HCT116 (cell line): ENCODE data around the gene RFTN1. TPM values are rescaled to one million over a fixed set of nuclear protein-coding genes. Genes with fewer than 3 reads are reported as not detected.

Experiments used
- ATAC-seq: fragments of 200-7000 bp; cut with Tn5 transposase; 2 replicates; pipeline ENCODE4 v1.9.1; 2020; ENCODE audit warnings: mild to moderate bottlenecking, moderate library complexity
- BruUV-seq: library from RNA; stranded (reverse); fragments of 400-500 nt; replicated peaks from 2 replicates; lab custom pipeline; 2021; lab: Mats Ljungman, UMichigan
- CTCF ChIA-PET: fragments of 300-600 bp; sonication (Branson Sonifier 250); formaldehyde crosslinking; loops from one replicate; lab custom pipeline; 2021; ENCODE audit warnings: antibody characterized with exemption; lab: Charles Lee
- POLR2A ChIA-PET: fragments of 300-600, 350-600 bp; sonication (Branson Sonifier 250); formaldehyde crosslinking; loops from one replicate; lab custom pipeline; 2021; ENCODE audit warnings: antibody characterized with exemption; lab: Charles Lee
- RAD21 ChIA-PET, 2 experiments: fragments of 300-600 bp; sonication (Branson Sonifier 250); formaldehyde crosslinking; loops; one replicate each; lab custom pipeline; 2023; ENCODE audit warnings: low total read pairs in 2 of 2; ENCODE audit not compliant: uncharacterized antibody in 2 of 2, unreplicated experiment in 2 of 2, low non-redundant PET in 1 of 2; lab: Charles Lee
- DNase-seq: peaks from one replicate; pipeline ENCODE4 v3.0.0-alpha.2; 2010; ENCODE audit warnings: low read depth, low spot score
- H2AFZ ChIP-seq: fragments of 200-600 bp; shearing (Covaris generic), sonication (generic); 2 replicates; pipeline ENCODE4 v1.6.1; 2017; ENCODE audit warnings: low read depth, mixed run types, mixed read lengths, antibody characterized with exemption, low read length; ENCODE audit not compliant: poor library complexity, severe bottlenecking
- H3K27ac ChIP-seq: 2 replicates; pipeline ENCODE4 v1.5.1; 2012; ENCODE audit warnings: low read depth, low read length
- H3K27me3 ChIP-seq: fragments of 200-600 bp; sonication (generic); 2 replicates; pipeline ENCODE4 v1.6.1; 2016; ENCODE audit warnings: mixed run types, low read length, mixed read lengths; ENCODE audit not compliant: insufficient read depth
- H3K36me3 ChIP-seq, 2 experiments: fragments of 200-500 bp in 1 of 2; fragments of 200-600 bp in 1 of 2; sonication (Bioruptor generic) in 1 of 2; sonication (generic) in 1 of 2; 2 replicates each; pipeline versions ENCODE4 v1.5.1 to v1.6.1; 2014 to 2016; ENCODE audit warnings: low read length in 2 of 2, inconsistent platforms in 1 of 2, mixed read lengths in 1 of 2, mixed run types in 1 of 2; ENCODE audit not compliant: insufficient read depth in 2 of 2, control insufficient read depth in 1 of 2
- H3K4me1 ChIP-seq, 2 experiments: fragments of 200-600 bp in 1 of 2; sonication (generic) in 1 of 2; 2 replicates each; pipeline versions ENCODE4 v1.5.1 to v1.6.1; 2012 to 2017; ENCODE audit warnings: low read length in 2 of 2, inconsistent platforms in 1 of 2, mild to moderate bottlenecking in 1 of 2, mixed read lengths in 1 of 2, mixed run types in 1 of 2, moderate library complexity in 1 of 2; ENCODE audit not compliant: insufficient read depth in 2 of 2, control insufficient read depth in 1 of 2
- H3K4me2 ChIP-seq: fragments of 200-600 bp; sonication (generic); 2 replicates; pipeline ENCODE4 v1.6.1; 2017; ENCODE audit warnings: mixed run types, low read length, mixed read lengths
- H3K4me3 ChIP-seq, 2 experiments: fragments of 200-600 bp in 1 of 2; sonication (generic) in 1 of 2; replicated peaks in 1 of 2; 2 replicates each; pipeline ENCODE4 v1.5.1; 2011 to 2016; ENCODE audit warnings: low read length in 2 of 2, control low read depth in 1 of 2, low read depth in 1 of 2, mild to moderate bottlenecking in 1 of 2, mixed read lengths in 1 of 2, mixed run types in 1 of 2
- H3K79me2 ChIP-seq: fragments of 200-600 bp; sonication (generic); 2 replicates; pipeline ENCODE4 v1.6.1; 2017; ENCODE audit warnings: mild to moderate bottlenecking, mixed run types, low read length, moderate library complexity, mixed read lengths; ENCODE audit not compliant: insufficient read depth
- H3K9ac ChIP-seq: fragments of 200-600 bp; sonication (generic); 2 replicates; pipeline ENCODE4 v1.6.1; 2016; ENCODE audit warnings: low read length, mixed read lengths
- H3K9me2 ChIP-seq: fragments of 200-600 bp; sonication (generic), shearing (Covaris generic); 2 replicates; pipeline ENCODE4 v1.6.1; 2017; ENCODE audit warnings: mixed run types, mild to moderate bottlenecking, moderate library complexity; ENCODE audit not compliant: insufficient read depth
- H3K9me3 ChIP-seq, 2 experiments: fragments of 200-500 bp in 1 of 2; fragments of 200-600 bp in 1 of 2; sonication (Bioruptor generic) in 1 of 2; sonication (generic) in 1 of 2; 2 replicates each; pipeline ENCODE4 v1.6.1; 2014 to 2017; ENCODE audit warnings: low read length in 2 of 2, mixed read lengths in 2 of 2, inconsistent platforms in 1 of 2, low read depth in 1 of 2, mild to moderate bottlenecking in 1 of 2, mixed run types in 1 of 2, moderate library complexity in 1 of 2; ENCODE audit not compliant: control insufficient read depth in 1 of 2, insufficient read depth in 1 of 2
- H4K20me1 ChIP-seq: fragments of 200-600 bp; sonication (generic), shearing (Covaris generic); 2 replicates; pipeline ENCODE4 v1.6.1; 2017; ENCODE audit warnings: mixed run types, mild to moderate bottlenecking, moderate library complexity; ENCODE audit not compliant: insufficient read depth
- CBX3 ChIP-seq: IDR thresholded peaks from 2 replicates; pipeline ENCODE4 v1.6.1; 2012; ENCODE audit warnings: low read depth
- CEBPB ChIP-seq: IDR thresholded peaks from 2 replicates; pipeline ENCODE4 v1.6.1; 2012; ENCODE audit warnings: low read depth
- EGR1 ChIP-seq: IDR thresholded peaks from 2 replicates; pipeline ENCODE4 v1.6.1; 2012; ENCODE audit warnings: low read depth
- EZH2 ChIP-seq: fragments of 200-600 bp; sonication (generic); IDR thresholded peaks from 2 replicates; pipeline ENCODE4 v1.6.1; 2017; ENCODE audit warnings: antibody characterized with exemption, mixed run types
- EZH2phosphoT487 ChIP-seq: fragments of 200-600 bp; IDR thresholded peaks from 2 replicates; pipeline ENCODE4 v1.6.1; 2018; ENCODE audit warnings: antibody characterized with exemption, borderline replicate concordance
- FOSL1 ChIP-seq: IDR thresholded peaks from 2 replicates; pipeline ENCODE4 v1.6.1; 2012; ENCODE audit warnings: low read depth
- MAX ChIP-seq: IDR thresholded peaks from 2 replicates; pipeline ENCODE4 v1.6.1; 2012
- POLR2A ChIP-seq: IDR thresholded peaks from 2 replicates; pipeline ENCODE4 v1.7.0; 2011; ENCODE audit warnings: borderline replicate concordance; ENCODE audit not compliant: insufficient read depth, insufficient read length; ENCODE audit errors: extremely low read depth
- POLR2AphosphoS5 ChIP-seq: IDR thresholded peaks from 2 replicates; pipeline ENCODE4 v1.6.1; 2011; ENCODE audit warnings: mild to moderate bottlenecking, low read depth, low read length, moderate library complexity
- RAD21 ChIP-seq: IDR thresholded peaks from 2 replicates; pipeline ENCODE4 v1.6.1; 2012; ENCODE audit warnings: low read depth, mild to moderate bottlenecking
- SIN3A ChIP-seq: IDR thresholded peaks from 2 replicates; pipeline ENCODE4 v1.6.1; 2012; ENCODE audit warnings: low read depth
- SRF ChIP-seq: IDR thresholded peaks from 2 replicates; pipeline ENCODE4 v1.6.1; 2012; ENCODE audit warnings: low read depth
- TCF7L2 ChIP-seq: IDR thresholded peaks from 2 replicates; pipeline ENCODE4 v1.7.0; 2011; ENCODE audit warnings: borderline replicate concordance, inconsistent platforms; ENCODE audit not compliant: insufficient read depth, insufficient read length; ENCODE audit errors: extremely low read depth
- ZFX ChIP-seq: fragments of 450-650 bp; IDR thresholded peaks from 2 replicates; pipeline ENCODE4 v1.6.1; 2017
- ZNF274 ChIP-seq: fragments of 200-500 bp; sonication (Bioruptor generic); IDR thresholded peaks from 2 replicates; pipeline ENCODE4 v1.6.1; 2014; ENCODE audit warnings: mild to moderate bottlenecking, low read depth, low read length, inconsistent platforms
- intact Hi-C: fragments of 100-400 bp; cut with micrococcal nuclease; formaldehyde crosslinking; loops from 2 replicates; pipeline ENCODE4 v1.10.0; 2022
- total RNA-seq: library from RNA; stranded (reverse); gene quantifications from one replicate; pipeline ENCODE4 v1.2.1, GENCODE V29; 2021; ENCODE audit not compliant: unreplicated experiment
- TF ChIP-seq, protein P1 (sequence below): IDR thresholded peaks from 2 replicates; pipeline ENCODE4 v1.6.1; 2011; ENCODE audit warnings: mild to moderate bottlenecking, low read length, moderate library complexity; ENCODE audit not compliant: insufficient replicate concordance; ENCODE audit errors: extremely low read depth
- TF ChIP-seq, protein P2 (sequence below): IDR thresholded peaks from 2 replicates; pipeline ENCODE4 v1.6.1; 2012; ENCODE audit warnings: low read depth
- TF ChIP-seq, protein P3 (sequence below): IDR thresholded peaks from 2 replicates; pipeline ENCODE4 v1.6.1; 2012
- TF ChIP-seq, protein P4 (sequence below), 3 experiments: fragments of 200-600 bp in 1 of 3; sonication (generic) in 1 of 3; IDR thresholded peaks in 2 of 3; conservative IDR thresholded peaks in 1 of 3; 2 replicates each; pipeline ENCODE4 v1.5.1; 2012 to 2017; ENCODE audit warnings: low read depth in 2 of 3, low read length in 2 of 3, antibody characterized with exemption in 1 of 3, borderline replicate concordance in 1 of 3, control low read depth in 1 of 3, mild to moderate bottlenecking in 1 of 3, mixed read lengths in 1 of 3, mixed run types in 1 of 3, moderate library complexity in 1 of 3; ENCODE audit not compliant: insufficient read depth in 1 of 3

RFTN1 gene
- total RNA-seq, 1 experiment from 2014 or later, result 3.9 TPM

DNA sequence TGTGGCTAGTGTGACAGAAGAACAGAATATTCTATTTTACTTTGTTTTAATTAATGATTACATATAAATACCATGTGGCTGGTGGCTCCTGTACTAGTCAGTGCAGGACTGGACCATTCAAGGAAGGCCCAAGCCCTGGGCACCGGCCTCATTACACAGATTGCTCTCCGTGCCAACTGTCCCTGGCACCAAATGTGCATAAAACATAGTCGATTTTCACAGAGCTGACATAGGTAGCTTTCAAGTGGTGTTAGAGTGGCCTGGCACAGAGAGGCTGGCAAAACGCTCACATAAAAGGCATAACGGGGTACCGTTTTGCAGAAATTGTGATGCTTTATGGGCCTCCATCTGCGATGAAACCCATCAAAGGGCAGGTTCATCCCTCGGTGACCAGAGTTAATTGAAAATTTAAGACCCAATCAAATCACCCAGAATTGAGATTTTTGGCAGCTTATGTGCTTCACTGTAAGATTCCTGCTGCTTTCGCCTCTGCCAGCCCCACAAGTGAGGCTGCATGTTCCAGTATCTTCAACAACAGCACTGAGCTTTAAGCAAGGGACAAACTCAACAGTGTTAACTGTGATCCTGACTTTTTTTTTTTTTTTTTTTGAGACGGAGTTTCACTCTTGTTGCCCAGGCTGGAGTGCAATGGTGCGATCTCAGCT, 25.9 kb downstream of the RFTN1 start:
- Histone ChIP-seq H3K27ac (no peak overlapping the region), H2AFZ (no peak overlapping the region), H3K27me3 (no peaks in the 10 kb centered on the region), H3K4me1 (no peaks in the 10 kb centered on the region), H3K36me3 (no peaks in the 10 kb centered on the region), H3K4me3 (no peak overlapping the region), H3K4me2 (no peak overlapping the region), H3K9me2 (no peaks in the 10 kb centered on the region)
- POLR2A ChIA-PET, result no interaction called here
- no peak for DNase-seq
- ATAC-seq, result no peak
- no peak for TF ChIP-seq EZH2phosphoT487
- no peak for TF ChIP-seq CEBPB
- no peak for TF ChIP-seq TCF7L2
- no peak for TF ChIP-seq EZH2
- TF ChIP-seq, protein P1, sequence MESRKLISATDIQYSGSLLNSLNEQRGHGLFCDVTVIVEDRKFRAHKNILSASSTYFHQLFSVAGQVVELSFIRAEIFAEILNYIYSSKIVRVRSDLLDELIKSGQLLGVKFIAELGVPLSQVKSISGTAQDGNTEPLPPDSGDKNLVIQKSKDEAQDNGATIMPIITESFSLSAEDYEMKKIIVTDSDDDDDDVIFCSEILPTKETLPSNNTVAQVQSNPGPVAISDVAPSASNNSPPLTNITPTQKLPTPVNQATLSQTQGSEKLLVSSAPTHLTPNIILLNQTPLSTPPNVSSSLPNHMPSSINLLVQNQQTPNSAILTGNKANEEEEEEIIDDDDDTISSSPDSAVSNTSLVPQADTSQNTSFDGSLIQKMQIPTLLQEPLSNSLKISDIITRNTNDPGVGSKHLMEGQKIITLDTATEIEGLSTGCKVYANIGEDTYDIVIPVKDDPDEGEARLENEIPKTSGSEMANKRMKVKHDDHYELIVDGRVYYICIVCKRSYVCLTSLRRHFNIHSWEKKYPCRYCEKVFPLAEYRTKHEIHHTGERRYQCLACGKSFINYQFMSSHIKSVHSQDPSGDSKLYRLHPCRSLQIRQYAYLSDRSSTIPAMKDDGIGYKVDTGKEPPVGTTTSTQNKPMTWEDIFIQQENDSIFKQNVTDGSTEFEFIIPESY, result no peak
- no peak for TF ChIP-seq ZNF274
- no peak for TF ChIP-seq MAX
- TF ChIP-seq, protein P2, sequence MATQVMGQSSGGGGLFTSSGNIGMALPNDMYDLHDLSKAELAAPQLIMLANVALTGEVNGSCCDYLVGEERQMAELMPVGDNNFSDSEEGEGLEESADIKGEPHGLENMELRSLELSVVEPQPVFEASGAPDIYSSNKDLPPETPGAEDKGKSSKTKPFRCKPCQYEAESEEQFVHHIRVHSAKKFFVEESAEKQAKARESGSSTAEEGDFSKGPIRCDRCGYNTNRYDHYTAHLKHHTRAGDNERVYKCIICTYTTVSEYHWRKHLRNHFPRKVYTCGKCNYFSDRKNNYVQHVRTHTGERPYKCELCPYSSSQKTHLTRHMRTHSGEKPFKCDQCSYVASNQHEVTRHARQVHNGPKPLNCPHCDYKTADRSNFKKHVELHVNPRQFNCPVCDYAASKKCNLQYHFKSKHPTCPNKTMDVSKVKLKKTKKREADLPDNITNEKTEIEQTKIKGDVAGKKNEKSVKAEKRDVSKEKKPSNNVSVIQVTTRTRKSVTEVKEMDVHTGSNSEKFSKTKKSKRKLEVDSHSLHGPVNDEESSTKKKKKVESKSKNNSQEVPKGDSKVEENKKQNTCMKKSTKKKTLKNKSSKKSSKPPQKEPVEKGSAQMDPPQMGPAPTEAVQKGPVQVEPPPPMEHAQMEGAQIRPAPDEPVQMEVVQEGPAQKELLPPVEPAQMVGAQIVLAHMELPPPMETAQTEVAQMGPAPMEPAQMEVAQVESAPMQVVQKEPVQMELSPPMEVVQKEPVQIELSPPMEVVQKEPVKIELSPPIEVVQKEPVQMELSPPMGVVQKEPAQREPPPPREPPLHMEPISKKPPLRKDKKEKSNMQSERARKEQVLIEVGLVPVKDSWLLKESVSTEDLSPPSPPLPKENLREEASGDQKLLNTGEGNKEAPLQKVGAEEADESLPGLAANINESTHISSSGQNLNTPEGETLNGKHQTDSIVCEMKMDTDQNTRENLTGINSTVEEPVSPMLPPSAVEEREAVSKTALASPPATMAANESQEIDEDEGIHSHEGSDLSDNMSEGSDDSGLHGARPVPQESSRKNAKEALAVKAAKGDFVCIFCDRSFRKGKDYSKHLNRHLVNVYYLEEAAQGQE, result no peak
- no peak for TF ChIP-seq SIN3A
- TF ChIP-seq POLR2A, result no peak
- TF ChIP-seq POLR2AphosphoS5, result no peak
- TF ChIP-seq, protein P3, sequence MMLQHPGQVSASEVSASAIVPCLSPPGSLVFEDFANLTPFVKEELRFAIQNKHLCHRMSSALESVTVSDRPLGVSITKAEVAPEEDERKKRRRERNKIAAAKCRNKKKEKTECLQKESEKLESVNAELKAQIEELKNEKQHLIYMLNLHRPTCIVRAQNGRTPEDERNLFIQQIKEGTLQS, result no peak
- no peak for TF ChIP-seq SRF
- no peak for TF ChIP-seq RAD21
- no peak for TF ChIP-seq FOSL1
- TF ChIP-seq CBX3, result no peak
- no peak for TF ChIP-seq EGR1
- TF ChIP-seq, protein P4, sequence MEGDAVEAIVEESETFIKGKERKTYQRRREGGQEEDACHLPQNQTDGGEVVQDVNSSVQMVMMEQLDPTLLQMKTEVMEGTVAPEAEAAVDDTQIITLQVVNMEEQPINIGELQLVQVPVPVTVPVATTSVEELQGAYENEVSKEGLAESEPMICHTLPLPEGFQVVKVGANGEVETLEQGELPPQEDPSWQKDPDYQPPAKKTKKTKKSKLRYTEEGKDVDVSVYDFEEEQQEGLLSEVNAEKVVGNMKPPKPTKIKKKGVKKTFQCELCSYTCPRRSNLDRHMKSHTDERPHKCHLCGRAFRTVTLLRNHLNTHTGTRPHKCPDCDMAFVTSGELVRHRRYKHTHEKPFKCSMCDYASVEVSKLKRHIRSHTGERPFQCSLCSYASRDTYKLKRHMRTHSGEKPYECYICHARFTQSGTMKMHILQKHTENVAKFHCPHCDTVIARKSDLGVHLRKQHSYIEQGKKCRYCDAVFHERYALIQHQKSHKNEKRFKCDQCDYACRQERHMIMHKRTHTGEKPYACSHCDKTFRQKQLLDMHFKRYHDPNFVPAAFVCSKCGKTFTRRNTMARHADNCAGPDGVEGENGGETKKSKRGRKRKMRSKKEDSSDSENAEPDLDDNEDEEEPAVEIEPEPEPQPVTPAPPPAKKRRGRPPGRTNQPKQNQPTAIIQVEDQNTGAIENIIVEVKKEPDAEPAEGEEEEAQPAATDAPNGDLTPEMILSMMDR (IDR thresholded peaks at IDR 0.05 in 2 of 3, conservative IDR thresholded peaks at IDR 0.05 in 1 of 3; ENCODE audit: borderline replicate concordance in 1 of 3, insufficient read depth in 1 of 3, low read depth in 2 of 3, low read length in 2 of 3), result no peak
- no peak for TF ChIP-seq ZFX
- TF ChIP-seq, all 23 proteins: peak for 0
- Histone ChIP-seq H3K9me3 (no peaks in the 10 kb centered on the region), H3K79me2 (no peaks in the 10 kb centered on the region), H4K20me1 (no peaks in the 10 kb centered on the region), H3K9ac (no peak overlapping the region)
- ChIA-PET RAD21 (no interaction called here), CTCF (no interaction called here)
- intact Hi-C loops, result no loop called here
- no TSS peak for BruUV-seq
